Heart left ventricle (tissue), 16 donors: ENCODE data around the gene RIC8A. TPM values are rescaled to one million over a fixed set of nuclear protein-coding genes. Genes with fewer than 3 reads are reported as not detected.

Source experiments
- ATAC-seq, 4 donors: fragments of 200-7000 bp; cut with Tn5 transposase; one replicate each; pipeline ENCODE4 v1.9.1; 2020 to 2022; ENCODE audit warnings: moderate library complexity in 4 of 4, mild to moderate bottlenecking in 3 of 4, moderate number of reproducible peaks in 1 of 4
- DNase-seq, 5 donors: peaks; one replicate each; pipeline ENCODE4 v3.0.0-alpha.2; 2020
- H3K27ac ChIP-seq, 12 donors: fragments of 200-600 bp; sonication (generic) in 4 of 12; one replicate each; pipeline versions ENCODE4 v1.5.0 to v1.8.0; 2016 to 2022; ENCODE audit warnings: mild to moderate bottlenecking in 2 of 12
- H3K27me3 ChIP-seq, 9 donors: fragments of 200-600 bp; sonication (generic) in 2 of 9; one replicate each; pipeline versions ENCODE4 v1.5.1 to v1.8.0; 2016 to 2022; ENCODE audit warnings: mild to moderate bottlenecking in 3 of 9
- H3K36me3 ChIP-seq, 9 donors: fragments of 200-600 bp; sonication (generic) in 2 of 9; one replicate each; pipeline versions ENCODE4 v1.5.0 to v1.8.0; 2018 to 2022; ENCODE audit warnings: mild to moderate bottlenecking in 2 of 9
- H3K4me1 ChIP-seq, 12 donors: fragments of 200-600 bp; sonication (generic) in 4 of 12; one replicate each; pipeline versions ENCODE4 v1.5.0 to v1.8.0; 2016 to 2022; ENCODE audit warnings: mild to moderate bottlenecking in 3 of 12
- H3K4me3 ChIP-seq, 12 donors: fragments of 200-600 bp; sonication (generic) in 4 of 12; one replicate each; pipeline versions ENCODE4 v1.5.0 to v1.8.0; 2017 to 2022; ENCODE audit warnings: mild to moderate bottlenecking in 9 of 12, moderate library complexity in 4 of 12
- H3K9me3 ChIP-seq, 12 donors: fragments of 200-600 bp; sonication (generic) in 4 of 12; one replicate each; pipeline versions ENCODE4 v1.5.0 to v1.8.0; 2016 to 2022; ENCODE audit warnings: mild to moderate bottlenecking in 1 of 12
- POLR2A ChIP-seq, 2 donors: fragments of 450-650 bp; IDR thresholded peaks; one replicate each; pipeline ENCODE4 v1.6.1; 2017; ENCODE audit warnings: antibody characterized with exemption in 2 of 2, mild to moderate bottlenecking in 2 of 2, moderate library complexity in 2 of 2
- WGBS, 4 donors: extraction: QIAGEN DNeasy Blood & Tissue Kit in 2 of 4; methylation state at CpG; one replicate each; pipeline versions ENCODE4 v1.1.5 to v1.1.7; 2013 to 2018; 5-methylcytosine and 5-hydroxymethylcytosine counted together
- intact Hi-C, 10 donors: fragments of 100-400 bp; cut with DNase I; formaldehyde crosslinking; loops; one replicate each; pipeline versions ENCODE4 v1.11.1 to v1.14.2; 2022
- polyA plus RNA-seq, 2 donors: library from polyadenylated mRNA; stranded (reverse); fragments of 200-250 nt; gene quantifications; one replicate each; pipeline ENCODE4 v1.2.3, GENCODE V29; 2013
- total RNA-seq, 9 donors: library from RNA; depleted of rRNA in 2 of 9; stranded (reverse); fragments of >200 nt in 2 of 9; fragmentation: NEBNext Ultra II Directional in 3 of 9; extraction: Animal tissue kit (Norgen Biotek cat#: 25700) in 3 of 9; gene quantifications; one replicate each; pipeline versions ENCODE4 v1.1.0 to v1.2.4, GENCODE V29; 2016 to 2023
- TF ChIP-seq, protein P1 (sequence below), 12 donors: fragments of 200-600 bp; sonication (generic) in 4 of 12; IDR thresholded peaks; one replicate each; pipeline versions ENCODE4 v1.5.0 to v1.8.0; 2018 to 2022; ENCODE audit warnings: antibody characterized with exemption in 12 of 12, mild to moderate bottlenecking in 5 of 12
- donor health status: ischemic (EF 13 %, LVEDD 7.1; RV severe dilation, severe dysfunction).
- donor health status: healthy with polysubstance abuse.
- donor health status: DM: no; HTN: yes; CAD: no.
- donor health status: DM: no; HTN: no; CAD: no.
- donor health status: ischemic (EF 25% LVEDD 6.9; RV normal size, moderate dysfunction).
- donor health status: ischemic (EF 25% LVEDD 5.7; RV mildly dilated, moderate dysfunction).
- donor health status: healthy.
- donor health status: DM: yes; HTN: yes; CAD: no.
- donor health status: ischemic (EF 35%, LVEDD 5.7; RV mildly dilated, moderate dysfunction).
- donor health status: nonischemic (EF 11% LVEDD 7.7; RV severe dilation, severe dysfunction).
- donor health status: DM: yes; HTN: yes; CAD: no.
- donor health status: PGD.
- donor health status: ischemic (EF 29% LVEDD 5.4; RV normal size, mild dysfunction).
- donor health status: nonischemic (EF 23%, LVEDD 6.1; RV moderate dilation, normal function).

Gene RIC8A
- total and polyA plus RNA-seq, 11 donors: 32.7 to 99.5 (median 74.3) TPM

DNA sequence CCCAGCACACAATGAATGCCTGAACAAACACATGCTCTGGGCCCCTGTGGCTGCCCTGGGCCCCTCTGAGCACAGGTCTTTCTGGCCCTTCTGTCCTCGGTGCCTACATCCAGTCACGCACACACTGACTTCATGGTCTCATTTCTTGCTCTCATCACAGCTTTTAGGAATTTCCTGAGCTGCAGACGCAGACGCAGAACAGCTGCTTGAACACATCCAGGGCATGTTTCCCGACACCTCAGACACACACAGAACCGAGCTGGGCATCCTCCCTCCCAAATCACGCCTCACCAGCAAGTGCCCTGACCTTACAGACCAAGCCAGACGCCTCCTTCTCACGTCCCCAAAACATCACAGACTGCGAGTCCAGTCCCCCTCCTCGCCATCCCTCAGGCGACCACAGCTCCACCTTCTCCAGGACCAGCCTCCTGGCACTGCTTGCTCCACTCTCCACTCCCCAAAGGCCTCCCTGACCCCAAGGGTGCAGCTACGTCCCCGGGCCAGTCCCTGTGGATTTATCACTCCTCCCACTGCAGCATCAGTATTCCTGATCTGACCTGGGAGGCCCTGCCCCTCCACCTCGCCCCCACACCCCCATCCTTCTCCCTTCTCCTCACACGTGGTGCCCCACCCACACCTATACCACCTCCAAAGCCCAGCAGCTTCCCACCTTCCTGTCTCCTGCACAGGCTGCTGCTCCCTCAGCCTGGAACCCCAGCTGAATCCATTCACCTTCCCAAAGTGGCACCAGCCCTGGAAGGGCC, 15.7 kb downstream of the RIC8A start:
- TF ChIP-seq POLR2A (IDR thresholded peaks at IDR 0.05): no peak
- TF ChIP-seq, protein P1, sequence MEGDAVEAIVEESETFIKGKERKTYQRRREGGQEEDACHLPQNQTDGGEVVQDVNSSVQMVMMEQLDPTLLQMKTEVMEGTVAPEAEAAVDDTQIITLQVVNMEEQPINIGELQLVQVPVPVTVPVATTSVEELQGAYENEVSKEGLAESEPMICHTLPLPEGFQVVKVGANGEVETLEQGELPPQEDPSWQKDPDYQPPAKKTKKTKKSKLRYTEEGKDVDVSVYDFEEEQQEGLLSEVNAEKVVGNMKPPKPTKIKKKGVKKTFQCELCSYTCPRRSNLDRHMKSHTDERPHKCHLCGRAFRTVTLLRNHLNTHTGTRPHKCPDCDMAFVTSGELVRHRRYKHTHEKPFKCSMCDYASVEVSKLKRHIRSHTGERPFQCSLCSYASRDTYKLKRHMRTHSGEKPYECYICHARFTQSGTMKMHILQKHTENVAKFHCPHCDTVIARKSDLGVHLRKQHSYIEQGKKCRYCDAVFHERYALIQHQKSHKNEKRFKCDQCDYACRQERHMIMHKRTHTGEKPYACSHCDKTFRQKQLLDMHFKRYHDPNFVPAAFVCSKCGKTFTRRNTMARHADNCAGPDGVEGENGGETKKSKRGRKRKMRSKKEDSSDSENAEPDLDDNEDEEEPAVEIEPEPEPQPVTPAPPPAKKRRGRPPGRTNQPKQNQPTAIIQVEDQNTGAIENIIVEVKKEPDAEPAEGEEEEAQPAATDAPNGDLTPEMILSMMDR (IDR thresholded peaks at IDR 0.05): no peak
- H3K27me3 ChIP-seq: no peaks in the 10 kb centered on the region
- no peak overlapping the region for H3K4me3 ChIP-seq
- ATAC-seq: peak in 1 of 4 donors; percentile 29
- H3K36me3 ChIP-seq: peaks cover 0 to 28% (median 9%) of the 10 kb centered on the region in 9 donors
- no peak for DNase-seq
- 74 to 83% (median 79%) methylated on average over 16 of the region's 16 CpGs for WGBS, 4 donors
- H3K4me1 ChIP-seq: peaks cover 0 to 14% (median 0%) of the 10 kb centered on the region in 12 donors
- no peaks in the 10 kb centered on the region for H3K9me3 ChIP-seq
- H3K27ac ChIP-seq: peak overlapping the region in 1 of 12 donors; percentile 57
- intact Hi-C loops: no loop called here

DNA sequence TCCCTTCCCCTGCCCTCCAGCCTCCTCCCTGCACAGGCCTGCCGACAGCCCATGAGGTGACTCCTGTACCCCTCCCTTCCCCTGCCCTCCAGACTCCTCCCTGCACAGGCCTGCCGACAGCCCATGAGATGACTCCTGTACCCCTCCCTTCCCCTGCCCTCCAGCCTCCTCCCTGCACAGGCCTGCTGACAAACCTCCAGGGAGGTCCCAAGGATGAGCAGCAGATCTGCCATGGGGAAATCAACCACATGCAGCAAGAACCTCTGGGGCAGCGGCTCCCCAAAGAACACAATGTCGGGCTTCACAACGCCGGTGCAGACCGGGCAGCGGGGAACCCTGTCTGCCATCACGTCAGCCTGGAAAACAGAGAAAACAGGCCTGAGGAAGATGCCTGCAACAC, 16.4 kb downstream of the RIC8A start:
- TF ChIP-seq, protein P1 (IDR thresholded peaks at IDR 0.05): no peak
- TF ChIP-seq POLR2A (IDR thresholded peaks at IDR 0.05): no peak
- Histone ChIP-seq H3K27ac (peak overlapping the region in 1 of 12 donors; percentile 42), H3K9me3 (no peaks in the 10 kb centered on the region), H3K36me3 (peaks cover 0 to 26% (median 2%) of the 10 kb centered on the region in 9 donors), H3K4me3 (no peak overlapping the region), H3K27me3 (no peaks in the 10 kb centered on the region), H3K4me1 (peaks cover 0 to 14% (median 0%) of the 10 kb centered on the region in 12 donors)
- DNase-seq (no peak), ATAC-seq (no peak)
- intact Hi-C loops: no loop called here
- WGBS, 4 donors: 71 to 90% (median 79%) methylated on average over 7 to 9 of the region's 9 CpGs

DNA sequence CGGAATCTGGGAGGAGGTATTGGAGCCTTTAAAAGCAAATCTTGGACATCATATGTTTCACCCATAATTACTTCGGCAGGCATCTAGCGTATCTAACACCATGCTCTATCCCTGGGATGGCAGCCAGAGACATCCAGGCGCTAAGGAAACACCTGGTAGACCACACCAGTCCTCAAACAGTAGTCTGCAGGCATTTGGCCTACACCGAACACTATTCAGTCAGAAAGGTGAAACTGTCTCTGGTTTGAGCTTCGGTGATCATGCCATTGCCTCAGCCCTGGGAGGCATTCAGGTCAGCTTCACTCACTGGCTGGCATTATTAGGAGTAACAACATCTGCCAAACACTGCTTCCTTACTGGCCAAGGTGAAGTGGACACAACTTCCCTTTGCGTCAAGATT, 16.9 kb downstream of the RIC8A start:
- TF ChIP-seq POLR2A (IDR thresholded peaks at IDR 0.05): no peak
- TF ChIP-seq, protein P1 (IDR thresholded peaks at IDR 0.05): no peak
- DNase-seq (no peak), ATAC-seq (peak in 1 of 4 donors; percentile 47)
- peaks cover 0 to 26% (median 3%) of the 10 kb centered on the region in 9 donors for H3K36me3 ChIP-seq
- no peak overlapping the region for H3K4me3 ChIP-seq
- H3K27ac ChIP-seq: peak overlapping the region in 1 of 12 donors; percentile 42
- intact Hi-C loops: no loop called here
- WGBS, 4 donors: 64 to 75% (median 69%) methylated on average over 6 to 7 of the region's 7 CpGs
- H3K4me1 ChIP-seq: peaks cover 0 to 14% (median 0%) of the 10 kb centered on the region in 12 donors
- no peaks in the 10 kb centered on the region for H3K9me3 ChIP-seq
- H3K27me3 ChIP-seq: no peaks in the 10 kb centered on the region

DNA sequence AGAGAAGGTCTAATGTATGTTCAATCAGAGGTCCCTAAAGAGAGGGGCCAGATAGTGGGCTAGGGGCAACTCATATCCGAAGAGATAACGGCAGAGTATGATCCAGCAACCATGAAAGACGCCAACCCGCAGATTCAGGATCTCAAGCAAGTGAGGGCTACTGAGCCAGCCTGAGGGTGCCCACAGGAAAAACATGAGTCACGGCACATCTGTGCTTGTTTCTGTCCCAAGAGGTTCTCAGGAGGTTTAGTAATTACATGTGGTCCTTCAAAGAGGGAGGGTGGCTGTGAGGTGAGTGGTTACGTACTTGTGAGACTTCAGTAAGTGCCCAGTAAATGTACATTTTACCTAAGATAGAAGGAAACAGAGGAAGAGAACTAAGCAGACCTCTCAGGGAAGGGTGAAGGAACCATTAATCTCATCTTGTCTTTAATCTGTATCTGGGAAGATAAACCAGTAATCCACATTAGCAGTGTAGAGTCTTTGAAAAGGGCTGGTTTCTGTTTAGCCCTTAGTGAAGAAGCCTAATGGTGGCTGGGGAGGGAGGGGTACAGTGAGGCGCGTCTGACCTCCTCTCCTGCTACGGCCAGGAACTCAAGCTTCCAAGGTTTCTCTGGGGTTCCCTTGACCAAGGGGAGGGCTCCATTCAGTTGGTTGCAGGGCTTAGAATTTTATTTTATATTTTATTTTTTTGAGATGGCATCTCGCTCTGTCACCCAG, 18.4 kb downstream of the RIC8A start:
- 91 to 94% (median 94%) methylated on average over 10 of the region's 10 CpGs for WGBS, 4 donors
- Histone ChIP-seq H3K27me3 (no peaks in the 10 kb centered on the region), H3K9me3 (no peaks in the 10 kb centered on the region), H3K27ac (no peak overlapping the region), H3K4me1 (peaks cover 0 to 14% (median 0%) of the 10 kb centered on the region in 12 donors), H3K36me3 (peaks cover 0 to 33% (median 3%) of the 10 kb centered on the region in 9 donors), H3K4me3 (no peak overlapping the region)
- ATAC-seq (no peak), DNase-seq (no peak)
- intact Hi-C loops: no loop called here
- TF ChIP-seq, protein P1 (IDR thresholded peaks at IDR 0.05): no peak
- TF ChIP-seq POLR2A (IDR thresholded peaks at IDR 0.05): no peak
